Stimulated activated CD4-positive, alpha-beta T cell treated with anti-CD3 and anti-CD28 coated beads, Interleukin-2, amount 100 ng/mL, for 48 hours (primary cell): ENCODE data around the gene TSC2.
"Not testable (repeated sequence)": the region's sequence is repeated elsewhere in the genome, so short reads cannot be mapped to it uniquely, and the experiment has no call there.

Source experiments
- DNase-seq, 2 donors: peaks; one replicate each; pipeline ENCODE4 v3.0.0-alpha.2; 2020

TSC2 gene

DNA sequence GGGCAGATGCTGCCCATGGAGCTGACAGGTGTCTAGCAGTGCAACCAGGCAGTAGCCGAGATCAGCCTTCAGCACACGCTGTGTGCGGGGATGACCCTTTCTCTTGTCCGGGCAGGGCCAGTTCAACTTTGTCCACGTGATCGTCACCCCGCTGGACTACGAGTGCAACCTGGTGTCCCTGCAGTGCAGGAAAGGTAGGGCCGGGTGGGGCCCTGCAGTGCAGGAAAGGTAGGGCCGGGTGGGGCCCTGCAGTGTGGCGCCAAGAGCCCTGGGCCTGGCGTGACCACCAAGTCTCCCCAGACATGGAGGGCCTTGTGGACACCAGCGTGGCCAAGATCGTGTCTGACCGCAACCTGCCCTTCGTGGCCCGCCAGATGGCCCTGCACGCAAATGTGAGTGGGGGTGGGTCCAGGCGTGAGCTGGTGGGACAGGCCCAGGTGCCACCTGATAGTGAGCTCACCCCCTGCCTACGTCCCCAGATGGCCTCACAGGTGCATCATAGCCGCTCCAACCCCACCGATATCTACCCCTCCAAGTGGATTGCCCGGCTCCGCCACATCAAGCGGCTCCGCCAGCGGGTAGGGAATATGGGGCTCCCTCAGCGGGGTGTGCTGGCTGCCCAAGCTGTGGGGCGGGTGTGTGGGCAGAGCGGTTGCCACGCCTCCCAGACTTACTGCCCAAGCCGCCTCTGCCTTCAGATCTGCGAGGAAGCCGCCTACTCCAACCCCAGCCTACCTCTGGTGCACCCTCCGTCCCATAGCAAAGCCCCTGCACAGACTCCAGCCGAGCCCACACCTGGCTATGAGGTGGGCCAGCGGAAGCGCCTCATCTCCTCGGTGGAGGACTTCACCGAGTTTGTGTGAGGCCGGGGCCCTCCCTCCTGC is 40.2 kb downstream of the TSC2 start:
- no peak for DNase-seq

DNA sequence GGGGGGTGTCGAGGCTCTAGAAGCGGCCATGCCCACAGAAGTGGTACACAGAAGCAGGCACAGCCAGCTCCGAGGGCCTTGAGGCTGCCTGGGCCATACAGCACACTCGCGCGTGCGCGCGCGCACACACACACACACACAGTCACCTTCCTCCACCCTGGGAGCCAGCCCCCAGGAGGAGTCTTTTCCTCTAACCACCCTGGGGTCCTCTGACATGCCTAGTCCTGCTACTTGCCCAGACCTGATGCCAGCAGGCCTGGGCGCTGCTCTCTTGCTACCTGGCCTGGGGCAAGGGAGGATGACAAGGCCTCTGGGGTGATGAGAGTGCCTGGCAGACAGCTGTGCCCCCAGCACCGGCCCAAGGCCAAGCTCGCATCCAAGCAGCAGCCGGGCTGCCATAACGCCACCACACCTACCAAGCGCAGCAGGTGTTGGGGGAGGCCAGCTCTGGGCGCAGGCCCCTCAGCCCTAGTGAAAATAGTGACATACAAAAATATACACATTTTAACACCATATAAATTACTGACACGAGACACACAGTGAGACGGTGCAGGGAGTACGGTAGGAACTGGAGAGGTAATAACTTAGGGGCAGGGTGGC is 41.1 kb downstream of the TSC2 start:
- DNase-seq: no peak

DNA sequence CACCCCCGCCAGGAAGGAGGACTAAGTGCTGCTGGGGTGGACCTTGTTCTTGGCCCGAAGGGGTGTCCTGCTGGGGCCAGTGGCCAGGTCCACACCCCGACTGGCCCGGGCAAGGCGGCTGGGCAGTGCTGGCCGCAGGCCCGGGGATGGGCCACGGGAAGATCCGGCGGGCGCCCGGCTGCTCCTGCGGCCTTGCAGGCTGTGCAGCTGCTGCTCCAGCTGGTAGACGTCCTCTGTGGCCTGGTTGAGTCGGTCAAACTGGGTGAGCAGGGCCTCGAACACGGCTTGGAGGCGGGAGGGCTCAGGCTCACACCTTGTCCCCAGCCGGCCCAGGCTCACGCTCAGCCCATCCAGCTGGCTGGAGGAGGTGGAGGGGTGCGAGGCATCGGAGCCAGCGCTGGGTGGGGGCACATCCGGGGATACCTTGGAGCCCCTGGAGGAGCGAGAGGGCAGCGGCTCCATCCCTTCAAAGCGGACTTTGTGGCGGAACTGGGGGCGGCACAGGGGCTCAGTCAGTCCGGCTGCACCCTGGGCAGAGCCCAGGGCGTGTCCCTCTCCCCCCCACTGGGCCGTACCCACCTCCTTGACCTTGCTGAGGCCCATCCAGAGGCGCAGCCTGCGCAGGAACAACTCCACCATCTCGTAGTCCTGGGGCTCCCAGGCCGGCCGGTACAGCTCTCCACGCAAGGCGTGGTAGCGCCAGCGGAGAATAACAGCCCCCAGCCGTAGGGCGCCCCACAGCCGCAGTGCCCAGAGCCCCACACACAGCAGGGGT is 42.1 kb downstream of the TSC2 start:
- DNase-seq: no peak

- DNase-seq: no peak
Measured at GRCh38 chr16:2090481-2090776, 42.6 kb downstream of the TSC2 start.

- DNase-seq: peak in 1 of 2 donors; percentile 7
Measured at GRCh38 chr16:2090777-2091546, 43.2 kb downstream of the TSC2 start.

DNA sequence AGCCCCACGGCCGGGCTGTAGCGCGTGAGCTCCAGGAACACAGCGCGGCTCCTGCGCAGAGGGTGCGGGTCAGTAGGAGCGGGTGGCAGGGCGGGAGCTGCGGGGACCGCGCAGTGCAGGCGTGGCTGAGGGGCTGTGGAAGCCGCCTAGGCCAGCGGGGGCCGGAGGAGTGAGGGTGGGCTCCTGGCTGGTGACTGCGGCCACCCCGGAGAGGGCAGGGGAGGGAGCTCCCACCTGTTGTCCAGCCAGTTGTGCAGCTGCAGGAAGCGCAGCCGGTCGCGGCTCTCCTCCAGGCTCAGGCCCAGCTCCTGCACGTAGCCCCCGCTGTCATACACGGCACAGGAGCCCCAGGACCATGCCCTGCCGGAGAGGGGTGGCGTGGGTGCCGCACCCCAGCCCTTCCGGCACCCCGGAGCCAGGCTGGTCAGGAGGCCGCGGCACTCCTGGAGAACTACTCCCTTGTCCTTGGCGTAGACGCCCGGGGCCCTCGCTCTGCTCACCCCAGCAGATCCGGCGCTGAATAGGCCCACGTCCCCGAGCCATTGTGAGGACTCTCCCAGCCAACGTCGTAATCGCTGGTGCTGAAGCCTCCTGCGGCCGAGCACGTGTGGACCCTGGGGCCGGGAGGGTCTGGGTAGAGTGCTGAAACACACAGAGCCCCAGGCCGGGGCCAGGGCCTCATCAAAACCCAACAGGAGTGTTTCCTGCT is 43.9 kb downstream of the TSC2 start:
- DNase-seq: no peak

DNA sequence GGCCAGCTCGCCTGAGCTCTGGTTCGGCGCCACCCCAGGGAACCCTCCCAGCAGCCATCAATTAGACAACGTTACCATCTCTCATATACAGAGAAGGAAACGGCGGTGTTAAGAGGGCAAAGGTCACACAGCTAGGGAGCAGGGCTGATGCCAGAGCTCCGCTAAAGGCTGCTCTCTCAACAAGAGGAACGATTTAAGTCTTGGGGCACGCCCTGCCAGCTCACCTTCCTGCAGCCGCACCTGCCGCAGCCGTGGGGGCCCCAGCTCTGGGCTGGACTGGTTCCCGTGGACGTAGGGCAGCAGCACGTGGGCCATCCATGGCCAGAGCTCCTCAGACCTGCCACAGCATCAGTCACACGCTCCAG is 44.5 kb downstream of the TSC2 start:
- DNase-seq: no peak

GRCh38 chr16:2092866-2093265 is 45.1 kb downstream of the TSC2 start:
- no peak for DNase-seq

DNA sequence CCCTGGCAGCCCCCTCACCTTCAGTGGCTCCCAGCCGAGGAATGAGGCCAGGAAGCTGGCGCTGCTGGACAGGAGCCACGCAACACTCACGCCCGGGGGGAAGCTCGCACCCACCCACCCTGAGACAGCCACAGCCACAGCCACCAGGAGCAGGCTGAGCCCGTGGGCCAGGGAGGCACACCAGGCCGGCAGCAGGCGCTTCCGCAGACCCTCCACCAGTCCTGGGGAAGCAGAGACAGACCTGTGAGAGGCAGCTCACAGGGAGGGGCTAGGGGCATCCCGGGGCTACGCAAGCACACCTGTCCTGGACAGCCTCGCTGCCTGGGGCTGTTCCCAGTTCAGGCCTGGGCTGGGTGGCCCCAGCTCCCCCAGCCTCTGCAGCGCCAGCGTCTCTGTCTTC is 46.0 kb downstream of the TSC2 start:
- DNase-seq: no peak

DNA sequence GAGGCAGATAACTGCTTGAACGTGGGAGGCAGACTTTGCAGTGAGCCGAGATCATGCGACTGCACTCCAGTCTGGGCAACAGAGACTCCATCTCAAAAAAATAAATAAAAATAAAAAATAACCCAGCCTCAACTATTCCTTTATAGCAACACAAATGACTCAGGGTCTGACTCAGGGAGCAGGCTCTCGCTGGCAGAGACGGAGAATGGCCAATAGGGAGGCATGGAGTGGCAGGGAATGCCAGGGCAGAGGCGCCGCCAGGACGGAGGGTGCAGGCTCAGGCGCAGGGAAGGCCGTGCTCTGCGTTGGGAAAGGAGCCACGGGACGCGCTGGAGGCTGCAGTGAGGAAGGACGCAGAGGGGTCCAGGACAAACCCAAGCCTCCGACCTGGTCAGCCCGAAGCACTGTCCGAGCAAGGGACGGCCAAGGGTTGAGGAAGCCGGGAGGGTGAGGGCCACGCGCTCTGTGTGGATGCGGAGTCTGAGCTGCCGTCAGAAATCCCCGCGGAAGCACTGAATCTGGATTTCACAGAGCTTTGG is 47.6 kb downstream of the TSC2 start:
- DNase-seq: no peak

- DNase-seq: no peak
Measured at GRCh38 chr16:2095918-2096582, 48.3 kb downstream of the TSC2 start.

GRCh38 chr16:2096853-2097595 is 49.2 kb downstream of the TSC2 start:
- DNase-seq: no peak

DNA sequence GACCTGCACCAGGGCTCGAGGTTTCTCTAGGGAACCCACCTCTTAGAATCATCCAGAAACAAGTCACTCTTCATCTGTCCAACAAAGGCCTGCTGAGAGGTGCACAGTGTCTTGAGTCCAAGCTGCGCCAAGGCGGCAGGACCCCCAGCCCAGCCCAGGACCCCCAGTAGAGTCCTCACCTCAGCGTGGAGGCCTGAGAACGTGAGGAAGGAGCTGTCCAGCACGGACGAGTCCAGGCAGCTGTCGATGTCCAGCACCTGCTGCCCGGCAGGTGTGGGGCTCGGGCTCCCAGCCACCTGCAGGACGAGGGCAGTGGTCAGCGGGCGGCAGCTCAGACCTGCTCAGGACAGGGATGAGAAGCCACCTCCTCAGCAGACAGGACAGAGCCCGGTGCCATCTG is 49.9 kb downstream of the TSC2 start:
- DNase-seq: not testable (repeated sequence)

DNA sequence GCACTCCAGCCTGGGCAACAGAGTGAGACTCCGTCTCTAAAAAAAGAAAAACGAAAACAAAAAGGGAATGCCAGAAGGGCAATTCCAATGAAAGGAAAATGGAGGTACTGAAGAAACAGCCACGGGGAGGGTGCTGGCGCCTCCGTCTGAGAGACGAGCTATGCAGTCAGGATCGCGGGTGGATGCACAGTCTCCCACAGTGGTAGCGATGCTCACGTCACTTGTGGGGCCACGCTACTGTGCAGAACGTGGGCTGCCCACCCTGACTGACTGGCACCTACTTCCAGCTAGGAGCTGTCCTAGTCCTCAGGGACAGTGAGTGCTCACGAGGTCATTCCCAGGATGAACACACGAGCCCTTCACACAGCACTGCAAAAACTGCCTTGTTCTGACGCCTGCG is 53.8 kb downstream of the TSC2 start:
- DNase-seq: not testable (repeated sequence)

DNA sequence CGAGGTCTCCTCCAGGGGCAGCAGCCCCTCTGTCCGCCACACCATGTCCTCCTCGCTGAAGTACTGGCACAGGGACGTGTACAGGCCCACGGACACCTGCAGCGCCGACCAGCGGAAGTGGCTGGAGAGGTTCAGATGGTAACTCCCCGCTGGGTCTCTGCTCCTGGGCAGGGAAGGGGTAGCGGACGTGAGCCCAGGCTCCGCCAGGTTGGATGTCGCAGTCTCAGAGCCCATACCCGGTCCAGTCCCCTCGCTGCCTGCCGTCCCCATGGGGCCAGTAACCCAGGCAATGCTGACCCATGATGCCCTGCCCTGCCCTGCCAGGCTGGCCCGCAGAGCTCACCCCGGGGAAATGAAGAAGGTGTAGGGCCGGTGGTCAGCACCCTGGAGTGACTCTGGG is 54.7 kb downstream of the TSC2 start:
- DNase-seq: no peak

DNA sequence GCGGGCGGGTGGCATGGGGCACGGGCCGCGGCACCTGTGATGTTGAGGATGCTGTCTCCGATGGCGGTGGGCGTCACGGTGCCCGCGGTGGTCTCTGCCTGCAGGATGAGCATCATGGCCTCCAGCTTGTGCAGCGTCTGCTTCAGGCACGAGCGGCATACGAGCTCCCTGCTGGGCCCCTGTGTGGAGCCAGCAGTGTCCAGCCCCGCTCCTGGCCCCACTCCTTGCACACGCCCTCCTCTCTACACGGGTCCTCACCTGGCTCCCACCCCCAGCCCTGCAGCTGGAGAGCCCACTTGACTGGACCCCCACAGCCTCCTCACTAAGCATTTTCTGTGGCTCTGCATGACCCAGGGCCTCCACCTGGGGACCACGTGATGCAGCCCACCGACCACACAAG is 56.7 kb downstream of the TSC2 start:
- DNase-seq: not testable (repeated sequence)

GRCh38 chr16:2105291-2105690 is 57.5 kb downstream of the TSC2 start:
- DNase-seq: not testable (repeated sequence)

- DNase-seq: not testable (repeated sequence)
Measured at GRCh38 chr16:2105769-2106168, 58.0 kb downstream of the TSC2 start.

DNA sequence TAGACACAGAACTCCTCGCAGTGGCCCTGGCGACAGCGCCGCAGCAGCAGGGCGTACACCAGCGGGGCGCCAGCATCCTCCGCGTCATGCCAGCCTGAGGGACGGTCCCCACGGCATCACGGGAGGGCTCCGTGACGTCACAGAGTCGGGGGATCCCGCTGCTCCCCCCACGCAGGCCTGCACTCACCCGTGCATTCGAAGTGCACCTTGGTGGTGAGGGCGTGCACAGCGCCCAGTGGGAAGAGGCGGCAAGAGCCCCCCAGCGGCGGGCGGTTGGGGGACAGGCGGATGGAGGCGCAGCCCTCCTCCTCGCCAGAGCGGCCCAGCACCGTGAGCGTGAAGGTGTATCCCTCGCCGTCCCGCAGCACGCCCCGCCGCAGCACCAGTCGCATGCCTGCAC is 58.4 kb downstream of the TSC2 start:
- not testable (repeated sequence) for DNase-seq

- not testable (repeated sequence) for DNase-seq
Measured at GRCh38 chr16:2107121-2107790, 59.5 kb downstream of the TSC2 start.
